ENCODE results near the gene IGFBP3.

The IGFBP3 gene

DNA sequence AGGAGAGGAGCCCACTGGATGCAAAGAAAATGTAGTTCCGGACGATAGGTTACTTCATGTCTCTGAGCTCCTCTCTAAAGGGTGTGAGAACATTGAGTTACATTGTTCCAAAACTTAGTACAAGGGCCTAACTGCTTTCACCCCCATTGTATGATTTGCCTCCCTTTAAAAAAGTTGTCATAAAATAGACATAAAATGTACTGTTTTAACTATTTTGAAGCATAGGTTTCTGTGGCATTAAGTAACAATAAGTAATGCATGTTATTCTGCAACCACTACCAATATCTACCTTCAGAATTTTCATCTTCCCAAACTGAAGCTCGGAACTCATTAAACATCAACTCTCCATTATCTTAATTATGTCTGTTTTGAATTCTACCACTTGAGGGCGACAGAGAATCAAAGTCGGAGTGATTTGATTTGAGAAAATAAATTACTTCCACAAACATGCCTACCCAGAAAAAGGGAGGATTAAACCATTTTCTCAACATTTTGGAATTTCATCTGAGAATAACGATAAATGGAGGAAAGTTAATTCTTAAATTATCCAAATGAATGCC lies 30.1 kb downstream of the IGFBP3 start:
- in situ Hi-C loops (cut with HindIII; ENCODE audit: low sequenced_read_pairs): no loop called here
- H3K4me3 ChIP-seq (ENCODE audit: low read depth, low read length): no peak overlapping the region
- peak; percentile 60 for DNase-seq (ENCODE audit: low read depth, low spot score)
- TF ChIP-seq, protein P1, sequence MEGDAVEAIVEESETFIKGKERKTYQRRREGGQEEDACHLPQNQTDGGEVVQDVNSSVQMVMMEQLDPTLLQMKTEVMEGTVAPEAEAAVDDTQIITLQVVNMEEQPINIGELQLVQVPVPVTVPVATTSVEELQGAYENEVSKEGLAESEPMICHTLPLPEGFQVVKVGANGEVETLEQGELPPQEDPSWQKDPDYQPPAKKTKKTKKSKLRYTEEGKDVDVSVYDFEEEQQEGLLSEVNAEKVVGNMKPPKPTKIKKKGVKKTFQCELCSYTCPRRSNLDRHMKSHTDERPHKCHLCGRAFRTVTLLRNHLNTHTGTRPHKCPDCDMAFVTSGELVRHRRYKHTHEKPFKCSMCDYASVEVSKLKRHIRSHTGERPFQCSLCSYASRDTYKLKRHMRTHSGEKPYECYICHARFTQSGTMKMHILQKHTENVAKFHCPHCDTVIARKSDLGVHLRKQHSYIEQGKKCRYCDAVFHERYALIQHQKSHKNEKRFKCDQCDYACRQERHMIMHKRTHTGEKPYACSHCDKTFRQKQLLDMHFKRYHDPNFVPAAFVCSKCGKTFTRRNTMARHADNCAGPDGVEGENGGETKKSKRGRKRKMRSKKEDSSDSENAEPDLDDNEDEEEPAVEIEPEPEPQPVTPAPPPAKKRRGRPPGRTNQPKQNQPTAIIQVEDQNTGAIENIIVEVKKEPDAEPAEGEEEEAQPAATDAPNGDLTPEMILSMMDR (IDR thresholded peaks at IDR 0.05; ENCODE audit: low read depth, low read length): peak; percentile 50

DNA sequence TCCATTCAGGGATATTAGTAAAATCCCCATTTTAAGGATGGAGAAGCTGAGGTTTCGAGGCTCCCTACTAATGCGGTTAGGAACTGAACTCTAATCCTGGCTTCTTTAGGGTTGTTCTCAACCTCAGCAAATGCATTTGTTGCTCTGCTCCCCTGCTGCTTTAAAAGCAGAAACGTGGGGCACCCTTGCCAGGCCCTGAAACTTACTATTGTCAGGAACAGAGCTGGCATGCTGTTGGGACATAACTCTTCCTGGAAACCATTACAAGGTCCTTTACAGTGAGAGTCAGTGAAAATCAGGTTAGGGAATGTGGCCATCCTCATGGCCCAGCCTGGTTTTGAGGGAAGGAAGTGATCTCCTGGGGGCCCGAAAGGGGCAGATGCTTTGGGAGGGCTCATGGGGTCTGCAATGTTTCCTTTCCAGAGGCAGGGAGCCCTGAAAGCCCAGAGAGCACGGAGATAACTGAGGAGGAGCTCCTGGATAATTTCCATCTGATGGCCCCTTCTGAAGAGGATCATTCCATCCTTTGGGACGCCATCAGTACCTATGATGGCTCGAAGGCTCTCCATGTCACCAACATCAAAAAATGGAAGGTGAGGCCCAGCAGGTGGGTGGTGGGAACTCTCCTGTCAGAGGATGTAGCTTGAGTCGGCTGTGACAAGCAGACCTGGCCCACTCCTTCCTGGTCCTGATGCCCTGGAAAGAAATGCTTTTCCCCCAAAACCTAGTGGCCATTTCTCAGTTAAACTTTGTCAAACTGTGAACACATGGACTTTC lies 30.8 kb downstream of the IGFBP3 start:
- TF ChIP-seq, protein P1 (IDR thresholded peaks at IDR 0.05; ENCODE audit: low read depth, low read length): no peak

GRCh38 chr7:45889367-45890067 lies 31.6 kb downstream of the IGFBP3 start:
- TF ChIP-seq, protein P1 (IDR thresholded peaks at IDR 0.05; ENCODE audit: low read depth, low read length): no peak
- no peak overlapping the region for H3K4me3 ChIP-seq (ENCODE audit: low read depth, low read length)
- in situ Hi-C loops (cut with HindIII; ENCODE audit: low sequenced_read_pairs): no loop called here
- peak; percentile 22 for DNase-seq (ENCODE audit: low read depth, low spot score)

More for the DNA sequence above, 30.8 kb downstream of the IGFBP3 start:
- DNase-seq (ENCODE audit: low read depth, low spot score): no peak
- in situ Hi-C loops (cut with HindIII; ENCODE audit: low sequenced_read_pairs): no loop called here
- H3K4me3 ChIP-seq (ENCODE audit: low read depth, low read length): no peak overlapping the region

DNA sequence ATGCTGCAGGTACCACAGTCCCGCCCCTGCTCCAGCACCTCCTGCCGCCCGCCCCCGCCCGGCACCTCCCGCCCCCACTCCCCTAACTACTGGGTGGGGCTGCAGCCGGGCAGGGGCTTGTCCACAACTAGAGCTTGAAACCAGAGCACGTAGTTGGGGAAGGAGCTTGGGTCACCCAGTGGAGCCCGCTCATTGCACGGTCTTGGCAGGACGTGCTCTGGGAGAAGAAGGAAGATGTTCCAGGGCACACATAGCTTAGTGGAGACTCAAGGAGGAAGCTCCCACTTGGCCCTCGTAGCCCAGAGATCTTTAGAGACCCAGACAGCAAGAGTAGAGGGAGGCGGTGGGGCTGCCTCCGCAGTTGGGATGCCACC lies 32.1 kb downstream of the IGFBP3 start:
- H3K4me3 ChIP-seq (ENCODE audit: low read depth, low read length): peak overlapping the region; percentile 39
- in situ Hi-C loops (cut with HindIII; ENCODE audit: low sequenced_read_pairs): no loop called here
- no peak for DNase-seq (ENCODE audit: low read depth, low spot score)
- TF ChIP-seq, protein P1 (IDR thresholded peaks at IDR 0.05; ENCODE audit: low read depth, low read length): no peak

DNA sequence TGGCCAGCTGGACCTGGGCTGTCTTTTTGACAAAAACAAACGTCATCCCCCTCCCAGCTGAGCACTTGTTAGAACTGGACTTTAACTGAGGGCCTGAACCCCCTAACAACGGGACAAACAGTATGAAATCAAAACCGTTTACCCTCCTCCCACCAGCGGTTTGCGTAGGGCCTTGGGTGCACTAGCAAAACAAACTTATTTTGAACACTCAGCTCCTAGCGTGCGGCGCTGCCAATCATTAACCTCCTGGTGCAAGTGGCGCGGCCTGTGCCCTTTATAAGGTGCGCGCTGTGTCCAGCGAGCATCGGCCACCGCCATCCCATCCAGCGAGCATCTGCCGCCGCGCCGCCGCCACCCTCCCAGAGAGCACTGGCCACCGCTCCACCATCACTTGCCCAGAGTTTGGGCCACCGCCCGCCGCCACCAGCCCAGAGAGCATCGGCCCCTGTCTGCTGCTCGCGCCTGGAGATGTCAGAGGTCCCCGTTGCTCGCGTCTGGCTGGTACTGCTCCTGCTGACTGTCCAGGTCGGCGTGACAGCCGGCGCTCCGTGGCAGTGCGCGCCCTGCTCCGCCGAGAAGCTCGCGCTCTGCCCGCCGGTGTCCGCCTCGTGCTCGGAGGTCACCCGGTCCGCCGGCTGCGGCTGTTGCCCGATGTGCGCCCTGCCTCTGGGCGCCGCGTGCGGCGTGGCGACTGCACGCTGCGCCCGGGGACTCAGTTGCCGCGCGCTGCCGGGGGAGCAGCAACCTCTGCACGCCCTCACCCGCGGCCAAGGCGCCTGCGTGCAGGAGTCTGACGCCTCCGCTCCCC lies 32.7 kb downstream of the IGFBP3 start, which contains the start of gene IGFBP1:
Gene IGFBP1, plus strand, starts transcription at position 304 of the 808 bp plus-strand sequence. Its CDS starts 165 bp downstream, at position 469.
- in situ Hi-C loops (cut with HindIII; ENCODE audit: low sequenced_read_pairs): no loop called here
- peak; percentile 13 for DNase-seq (ENCODE audit: low read depth, low spot score)
- peak within 1 kb of the TSS; percentile 39 for H3K4me3 ChIP-seq (ENCODE audit: low read depth, low read length)
- TF ChIP-seq, protein P1 (IDR thresholded peaks at IDR 0.05; ENCODE audit: low read depth, low read length): no peak
